GM12874 (cell line): ENCODE measurements around the gene LTBP1.

ENCODE experiments used
- CTCF ChIP-seq: IDR thresholded peaks from 2 replicates; pipeline ENCODE4 v1.5.1; 2011; ENCODE audit warnings: low read depth, mild to moderate bottlenecking, control low read depth, low read length, moderate library complexity; ENCODE audit not compliant: insufficient read depth

The LTBP1 gene

GRCh38 chr2:33291278-33292013 lies 344.7 kb downstream of the LTBP1 start:
- TF ChIP-seq CTCF, result no peak

- no peak for TF ChIP-seq CTCF
Measured at GRCh38 chr2:33292063-33292462, 345.3 kb downstream of the LTBP1 start.

- TF ChIP-seq CTCF, result no peak
Measured at GRCh38 chr2:33292981-33293595, 346.3 kb downstream of the LTBP1 start.

GRCh38 chr2:33298233-33298632 lies 351.5 kb downstream of the LTBP1 start:
- TF ChIP-seq CTCF, result no peak

GRCh38 chr2:33301355-33301754 lies 354.6 kb downstream of the LTBP1 start:
- TF ChIP-seq CTCF, result no peak

GRCh38 chr2:33302348-33302747 lies 355.6 kb downstream of the LTBP1 start:
- TF ChIP-seq CTCF, result no peak

- no peak for TF ChIP-seq CTCF
Measured at GRCh38 chr2:33304032-33304864, 357.5 kb downstream of the LTBP1 start.
